Testis (tissue), 3 donors: ENCODE data around the gene TECPR2. TPM values are rescaled to one million over a fixed set of nuclear protein-coding genes. Genes with fewer than 3 reads are reported as not detected.
A peak's percentile ranks its signal among the peaks of the same experiment; 100 is the strongest.

Experiments used
- DNase-seq: peaks from one replicate; pipeline ENCODE4 v3.0.0-alpha.2; 2019
- H3K27ac ChIP-seq, 2 donors: fragments of 200-600 bp; sonication (generic); one replicate each; pipeline ENCODE4 v1.5.1; 2019
- H3K27me3 ChIP-seq: fragments of 200-600 bp; sonication (generic); one replicate; pipeline ENCODE4 v1.5.1; 2019
- H3K36me3 ChIP-seq: fragments of 200-600 bp; sonication (generic); one replicate; pipeline ENCODE4 v1.5.1; 2017; ENCODE audit warnings: low read depth; ENCODE audit errors: missing control alignments
- H3K4me1 ChIP-seq: fragments of 200-600 bp; sonication (generic); one replicate; pipeline ENCODE4 v1.5.1; 2019
- H3K4me3 ChIP-seq, 2 donors: fragments of 200-600 bp; sonication (generic); one replicate each; pipeline ENCODE4 v1.5.1; 2017 to 2019
- H3K9me3 ChIP-seq: fragments of 200-600 bp; sonication (generic); one replicate; pipeline ENCODE4 v1.5.1; 2017
- POLR2A ChIP-seq: fragments of 450-650 bp; IDR thresholded peaks from one replicate; pipeline ENCODE4 v1.6.1; 2017; ENCODE audit warnings: antibody characterized with exemption, mild to moderate bottlenecking, moderate library complexity
- WGBS, 2 donors: methylation state at CpG; one replicate each; pipeline ENCODE4 v1.1.5; 2018; 5-methylcytosine and 5-hydroxymethylcytosine counted together
- intact Hi-C: fragments of 100-400 bp; cut with DNase I; formaldehyde crosslinking; loops from one replicate; pipeline ENCODE4 v1.15.1; 2023; ENCODE audit warnings: low total_unique reads
- polyA plus RNA-seq: library from polyadenylated mRNA; stranded (reverse); fragments of 350-450 nt; fragmentation: Illumina TruSeq; extraction: RNeasy Lipid Tissue Mini Kit (QIAGEN cat#74804); gene quantifications from one replicate; pipeline ENCODE4 v1.2.3, GENCODE V29; 2014; ENCODE audit warnings: low read depth, low replicate concordance; ENCODE audit not compliant: insufficient read depth
- total RNA-seq, 2 donors: library from RNA; depleted of rRNA; stranded (reverse); fragments of >200 nt; gene quantifications; one replicate each; pipeline ENCODE4 v1.2.3, GENCODE V29; 2016
- TF ChIP-seq, protein P1 (sequence below), 3 experiments: fragments of 450-650 bp in 2 of 3; fragments of 200-600 bp in 1 of 3; sonication (generic) in 1 of 3; IDR thresholded peaks; one replicate each; pipeline ENCODE4 v1.5.1; 2016 to 2019; ENCODE audit warnings: antibody characterized with exemption in 3 of 3, mild to moderate bottlenecking in 2 of 3, moderate library complexity in 1 of 3

TECPR2 gene
- total and polyA plus RNA-seq, 3 donors from 2014 or later, result 43.4 to 65.9 (median 43.6) TPM

DNA sequence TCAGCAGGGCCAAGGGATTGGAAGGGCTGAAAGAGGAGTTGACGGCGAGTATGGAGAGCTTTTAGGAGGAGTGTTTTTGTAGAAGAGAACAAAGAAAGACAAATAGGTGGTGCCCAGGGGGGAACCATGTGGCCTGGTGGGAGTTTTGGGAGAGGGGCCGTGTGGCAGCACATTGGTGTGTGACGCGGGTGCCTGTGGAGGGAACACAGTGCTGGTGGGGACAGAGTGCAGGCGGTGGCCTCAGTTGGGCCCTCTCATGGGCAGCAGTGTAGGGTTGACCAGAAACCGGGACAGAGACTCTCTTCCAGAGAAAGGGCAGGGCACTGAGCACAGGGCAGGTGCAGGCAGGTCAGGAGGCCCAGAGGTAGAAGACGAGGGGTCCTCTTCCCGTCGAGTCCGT lies 56.5 kb downstream of the TECPR2 start:
- DNase-seq, result no peak
- Histone ChIP-seq H3K27me3 (no peaks in the 10 kb centered on the region), H3K9me3 (no peaks in the 10 kb centered on the region), H3K36me3 (no peaks in the 10 kb centered on the region), H3K4me1 (no peaks in the 10 kb centered on the region), H3K4me3 (no peak overlapping the region), H3K27ac (no peak overlapping the region)
- 91 to 95% methylated on average over 10 to 11 of the region's 11 CpGs for WGBS, 2 donors
- intact Hi-C loops, result no loop called here
- TF ChIP-seq POLR2A, result no peak
- TF ChIP-seq, protein P1, sequence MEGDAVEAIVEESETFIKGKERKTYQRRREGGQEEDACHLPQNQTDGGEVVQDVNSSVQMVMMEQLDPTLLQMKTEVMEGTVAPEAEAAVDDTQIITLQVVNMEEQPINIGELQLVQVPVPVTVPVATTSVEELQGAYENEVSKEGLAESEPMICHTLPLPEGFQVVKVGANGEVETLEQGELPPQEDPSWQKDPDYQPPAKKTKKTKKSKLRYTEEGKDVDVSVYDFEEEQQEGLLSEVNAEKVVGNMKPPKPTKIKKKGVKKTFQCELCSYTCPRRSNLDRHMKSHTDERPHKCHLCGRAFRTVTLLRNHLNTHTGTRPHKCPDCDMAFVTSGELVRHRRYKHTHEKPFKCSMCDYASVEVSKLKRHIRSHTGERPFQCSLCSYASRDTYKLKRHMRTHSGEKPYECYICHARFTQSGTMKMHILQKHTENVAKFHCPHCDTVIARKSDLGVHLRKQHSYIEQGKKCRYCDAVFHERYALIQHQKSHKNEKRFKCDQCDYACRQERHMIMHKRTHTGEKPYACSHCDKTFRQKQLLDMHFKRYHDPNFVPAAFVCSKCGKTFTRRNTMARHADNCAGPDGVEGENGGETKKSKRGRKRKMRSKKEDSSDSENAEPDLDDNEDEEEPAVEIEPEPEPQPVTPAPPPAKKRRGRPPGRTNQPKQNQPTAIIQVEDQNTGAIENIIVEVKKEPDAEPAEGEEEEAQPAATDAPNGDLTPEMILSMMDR (IDR thresholded peaks at IDR 0.05), result no peak

DNA sequence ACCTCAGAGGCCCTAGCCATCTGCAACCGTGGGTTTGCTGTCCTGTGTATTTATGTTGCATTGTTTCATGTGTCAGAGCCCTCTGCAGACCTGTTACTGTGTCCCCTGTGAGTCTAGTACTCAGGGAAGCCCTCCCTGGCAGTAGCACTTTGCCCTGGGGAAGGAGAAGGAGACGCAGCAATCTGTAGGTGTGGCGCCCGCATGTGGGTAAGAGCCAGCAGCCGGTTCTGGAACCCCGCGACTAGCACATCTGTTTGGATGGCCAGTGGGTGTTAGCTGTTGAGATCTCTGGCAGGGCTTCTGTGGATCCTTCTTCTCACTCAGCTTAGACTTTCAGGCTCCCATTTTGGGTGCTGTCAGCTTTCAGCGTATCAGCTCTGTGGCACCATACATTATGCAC lies 57.0 kb downstream of the TECPR2 start:
- no peaks in the 10 kb centered on the region for H3K36me3 ChIP-seq
- no peaks in the 10 kb centered on the region for H3K9me3 ChIP-seq
- H3K4me3 ChIP-seq, result no peak overlapping the region
- 91 to 94% methylated on average over 6 to 8 of the region's 8 CpGs for WGBS, 2 donors
- no peak for DNase-seq
- H3K27me3 ChIP-seq, result no peaks in the 10 kb centered on the region
- no peak overlapping the region for H3K27ac ChIP-seq
- TF ChIP-seq, protein P1 (IDR thresholded peaks at IDR 0.05), result no peak
- TF ChIP-seq POLR2A, result no peak
- intact Hi-C loops, result no loop called here
- no peaks in the 10 kb centered on the region for H3K4me1 ChIP-seq

GRCh38 chr14:102421411-102422057 lies 58.8 kb downstream of the TECPR2 start:
- DNase-seq, result peak; percentile 4
- Histone ChIP-seq H3K36me3 (no peaks in the 10 kb centered on the region), H3K4me1 (no peaks in the 10 kb centered on the region), H3K9me3 (no peaks in the 10 kb centered on the region), H3K27me3 (no peaks in the 10 kb centered on the region), H3K27ac (no peak overlapping the region), H3K4me3 (no peak overlapping the region)
- 84 to 85% methylated on average over 10 of the region's 10 CpGs for WGBS, 2 donors
- TF ChIP-seq, protein P1 (IDR thresholded peaks at IDR 0.05), result no peak
- no peak for TF ChIP-seq POLR2A
- intact Hi-C loops, result no loop called here

- Histone ChIP-seq H3K27me3 (no peaks in the 10 kb centered on the region), H3K9me3 (no peaks in the 10 kb centered on the region), H3K27ac (no peak overlapping the region), H3K4me3 (no peak overlapping the region), H3K36me3 (no peaks in the 10 kb centered on the region), H3K4me1 (no peaks in the 10 kb centered on the region)
- 93 to 96% methylated on average over 4 of the region's 4 CpGs for WGBS, 2 donors
- TF ChIP-seq, protein P1 (IDR thresholded peaks at IDR 0.05), result no peak
- TF ChIP-seq POLR2A, result no peak
- intact Hi-C loops, result no loop called here
- DNase-seq, result peak; percentile 1
Measured at GRCh38 chr14:102424520-102424919, 61.8 kb downstream of the TECPR2 start.

- H3K36me3 ChIP-seq, result no peaks in the 10 kb centered on the region
- peak; percentile 11 for DNase-seq
- no peak overlapping the region for H3K4me3 ChIP-seq
- 86 to 89% methylated on average over 10 of the region's 10 CpGs for WGBS, 2 donors
- no peaks in the 10 kb centered on the region for H3K27me3 ChIP-seq
- H3K27ac ChIP-seq, result no peak overlapping the region
- TF ChIP-seq, protein P1 (IDR thresholded peaks at IDR 0.05), result no peak
- no peak for TF ChIP-seq POLR2A
- intact Hi-C loops, result no loop called here
- no peaks in the 10 kb centered on the region for H3K9me3 ChIP-seq
- H3K4me1 ChIP-seq, result no peaks in the 10 kb centered on the region
Measured at GRCh38 chr14:102424923-102425322, 62.2 kb downstream of the TECPR2 start.
